ENCODE data around the gene DNAL4. TPM values are rescaled to one million over a fixed set of nuclear protein-coding genes. Genes with fewer than 3 reads are reported as not detected.

The DNAL4 gene
- total and polyA plus RNA-seq, 3 donors from 2014 or later = 54.4 to 107 (median 76.8) TPM

- H3K27ac ChIP-seq = no peak overlapping the region
- no peaks in the 10 kb centered on the region for H3K9me3 ChIP-seq
- no peak overlapping the region for H3K4me3 ChIP-seq
- DNase-seq = no peak
- no peaks in the 10 kb centered on the region for H3K27me3 ChIP-seq
- H3K36me3 ChIP-seq (ENCODE audit: low read depth, missing control alignments) = peaks cover 3% of the 10 kb centered on the region
- H3K4me1 ChIP-seq = peaks cover 17% of the 10 kb centered on the region
- no peak for TF ChIP-seq CTCF (IDR thresholded peaks at IDR 0.05)
- TF ChIP-seq POLR2A (IDR thresholded peaks at IDR 0.05) = no peak
- 73% methylated on average over 3 to 14 of the region's 14 CpGs for WGBS, 2 donors
- intact Hi-C loops (cut with DNase I; ENCODE audit: low total_unique reads) = no loop called here
Observed at GRCh38 chr22:38748487-38749136, 45.3 kb downstream of the DNAL4 start.

- H3K36me3 ChIP-seq (ENCODE audit: low read depth, missing control alignments) = peaks cover 3% of the 10 kb centered on the region
- intact Hi-C loops (cut with DNase I; ENCODE audit: low total_unique reads) = no loop called here
- TF ChIP-seq POLR2A (IDR thresholded peaks at IDR 0.05) (no peak), CTCF (IDR thresholded peaks at IDR 0.05) (no peak)
- DNase-seq = no peak
- H3K27me3 ChIP-seq = no peaks in the 10 kb centered on the region
- H3K4me3 ChIP-seq = no peak overlapping the region
- H3K27ac ChIP-seq = no peak overlapping the region
- 92 to 96% methylated on average over 7 to 14 of the region's 14 CpGs for WGBS, 2 donors
- H3K4me1 ChIP-seq = peaks cover 13% of the 10 kb centered on the region
- no peaks in the 10 kb centered on the region for H3K9me3 ChIP-seq
Observed at GRCh38 chr22:38745676-38746460, 48.1 kb downstream of the DNAL4 start.

DNA sequence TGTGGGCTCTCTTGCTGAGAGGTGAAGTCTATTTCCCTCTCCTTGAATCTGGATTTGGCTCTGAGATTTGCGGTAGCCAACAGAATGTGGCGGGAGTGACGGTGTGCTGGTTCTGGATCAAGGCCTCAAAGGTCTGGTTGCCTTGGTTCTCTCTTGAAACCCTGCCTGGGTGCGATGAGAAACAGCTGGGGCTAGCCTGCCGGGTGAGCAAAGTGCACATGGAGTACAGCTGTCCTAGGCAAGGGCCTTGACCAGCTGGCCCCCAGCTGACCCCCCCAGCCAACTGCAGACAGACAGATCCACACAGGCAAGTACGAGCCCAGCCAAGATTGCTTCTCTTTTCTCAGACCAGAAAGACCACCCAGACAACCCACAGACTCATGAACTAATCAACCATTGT is 49.0 kb downstream of the DNAL4 start:
- 67 to 83% methylated on average over 1 to 6 of the region's 6 CpGs for WGBS, 2 donors
- TF ChIP-seq CTCF (IDR thresholded peaks at IDR 0.05) = no peak
- no peak for TF ChIP-seq POLR2A (IDR thresholded peaks at IDR 0.05)
- Histone ChIP-seq H3K4me3 (no peak overlapping the region), H3K27me3 (no peaks in the 10 kb centered on the region), H3K36me3 (ENCODE audit: low read depth, missing control alignments) (no peaks in the 10 kb centered on the region), H3K4me1 (peaks cover 13% of the 10 kb centered on the region), H3K27ac (no peak overlapping the region), H3K9me3 (no peaks in the 10 kb centered on the region)
- DNase-seq = no peak
- intact Hi-C loops (cut with DNase I; ENCODE audit: low total_unique reads) = no loop called here

GRCh38 chr22:38742176-38742942 is 51.6 kb downstream of the DNAL4 start:
- intact Hi-C loops (cut with DNase I; ENCODE audit: low total_unique reads) = no loop called here
- 91 to 94% methylated on average over 15 to 25 of the region's 25 CpGs for WGBS, 2 donors
- H3K36me3 ChIP-seq (ENCODE audit: low read depth, missing control alignments) = no peaks in the 10 kb centered on the region
- H3K4me3 ChIP-seq = no peak overlapping the region
- H3K27me3 ChIP-seq = no peaks in the 10 kb centered on the region
- no peak overlapping the region for H3K27ac ChIP-seq
- H3K9me3 ChIP-seq = no peaks in the 10 kb centered on the region
- TF ChIP-seq POLR2A (IDR thresholded peaks at IDR 0.05) = no peak
- no peak for DNase-seq
- H3K4me1 ChIP-seq = no peaks in the 10 kb centered on the region

- TF ChIP-seq POLR2A (IDR thresholded peaks at IDR 0.05) (no peak), CTCF (IDR thresholded peaks at IDR 0.05) (no peak)
- 91 to 96% methylated on average over 9 to 10 of the region's 10 CpGs for WGBS, 2 donors
- no peaks in the 10 kb centered on the region for H3K4me1 ChIP-seq
- no peak for DNase-seq
- no peaks in the 10 kb centered on the region for H3K27me3 ChIP-seq
- no peak overlapping the region for H3K4me3 ChIP-seq
- intact Hi-C loops (cut with DNase I; ENCODE audit: low total_unique reads) = no loop called here
- no peak overlapping the region for H3K27ac ChIP-seq
- no peaks in the 10 kb centered on the region for H3K36me3 ChIP-seq (ENCODE audit: low read depth, missing control alignments)
- no peaks in the 10 kb centered on the region for H3K9me3 ChIP-seq
Observed at GRCh38 chr22:38741576-38741975, 52.4 kb downstream of the DNAL4 start.
